ENCODE data around the gene HCN4.

DNA sequence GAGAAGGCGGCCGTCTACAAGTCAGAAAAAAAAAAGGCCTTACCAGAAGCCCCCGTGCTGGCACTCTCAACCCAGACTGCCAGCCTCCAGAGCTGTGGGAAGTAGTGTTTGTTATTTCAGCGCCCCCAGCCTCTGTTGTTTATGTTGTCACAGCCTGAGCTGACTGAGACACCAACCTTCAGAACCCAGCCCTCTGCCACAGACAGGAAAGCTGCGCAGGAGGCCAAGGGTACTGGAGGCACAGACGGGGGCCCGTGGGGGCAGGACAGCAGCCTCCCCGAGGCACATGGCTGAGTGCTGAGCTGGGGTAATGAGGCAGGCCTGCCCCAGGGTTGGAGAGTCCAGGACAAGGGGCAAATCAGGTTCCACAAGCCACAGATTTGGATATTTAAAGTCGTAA, 33.7 kb downstream of the HCN4 start:
- TF ChIP-seq, protein P1, sequence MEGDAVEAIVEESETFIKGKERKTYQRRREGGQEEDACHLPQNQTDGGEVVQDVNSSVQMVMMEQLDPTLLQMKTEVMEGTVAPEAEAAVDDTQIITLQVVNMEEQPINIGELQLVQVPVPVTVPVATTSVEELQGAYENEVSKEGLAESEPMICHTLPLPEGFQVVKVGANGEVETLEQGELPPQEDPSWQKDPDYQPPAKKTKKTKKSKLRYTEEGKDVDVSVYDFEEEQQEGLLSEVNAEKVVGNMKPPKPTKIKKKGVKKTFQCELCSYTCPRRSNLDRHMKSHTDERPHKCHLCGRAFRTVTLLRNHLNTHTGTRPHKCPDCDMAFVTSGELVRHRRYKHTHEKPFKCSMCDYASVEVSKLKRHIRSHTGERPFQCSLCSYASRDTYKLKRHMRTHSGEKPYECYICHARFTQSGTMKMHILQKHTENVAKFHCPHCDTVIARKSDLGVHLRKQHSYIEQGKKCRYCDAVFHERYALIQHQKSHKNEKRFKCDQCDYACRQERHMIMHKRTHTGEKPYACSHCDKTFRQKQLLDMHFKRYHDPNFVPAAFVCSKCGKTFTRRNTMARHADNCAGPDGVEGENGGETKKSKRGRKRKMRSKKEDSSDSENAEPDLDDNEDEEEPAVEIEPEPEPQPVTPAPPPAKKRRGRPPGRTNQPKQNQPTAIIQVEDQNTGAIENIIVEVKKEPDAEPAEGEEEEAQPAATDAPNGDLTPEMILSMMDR (IDR thresholded peaks at IDR 0.05): no peak
- TF ChIP-seq POLR2A (IDR thresholded peaks at IDR 0.05): no peak
